HEK293T (cell line): ENCODE results near the gene LNX1.

ENCODE experiments used
- ARNT ChIP-seq: fragments of 450-650 bp; IDR thresholded peaks from 2 replicates; pipeline ENCODE4 v1.6.1; 2017; ENCODE audit warnings: mild to moderate bottlenecking
- FOXA1 ChIP-seq: fragments of 450-650 bp; IDR thresholded peaks from 2 replicates; pipeline ENCODE4 v1.6.1; 2016; ENCODE audit warnings: mild to moderate bottlenecking

DNA sequence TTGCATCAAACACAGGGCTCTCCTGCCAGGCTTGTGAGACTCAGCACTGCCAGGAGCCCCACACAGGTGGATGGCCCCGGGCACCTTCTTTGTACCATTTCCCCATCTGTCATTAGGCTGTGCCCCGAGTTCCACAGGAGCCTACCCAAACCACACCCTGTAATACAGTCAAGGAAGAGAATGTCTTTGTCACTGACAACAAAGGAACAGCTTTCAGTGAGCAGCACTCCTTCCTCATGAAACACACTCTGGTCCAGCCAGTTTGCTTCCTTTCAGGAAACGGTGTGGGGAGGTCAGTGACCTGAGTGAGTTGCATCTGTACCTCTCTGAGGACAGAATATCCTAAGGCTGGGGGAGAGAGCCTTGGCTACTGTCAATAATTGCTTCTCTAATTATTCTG is 53.7 kb downstream of the LNX1 start:
- TF ChIP-seq ARNT, result no peak
- TF ChIP-seq FOXA1, result no peak
